Ascending aorta (tissue), 2 donors: Measurements from ENCODE around the gene GABRB1. TPM values are rescaled to one million over a fixed set of nuclear protein-coding genes. Genes with fewer than 3 reads are reported as not detected.

Experiments used
- DNase-seq, 2 donors: peaks; one replicate each; pipeline ENCODE4 v3.0.0-alpha.2; 2019; ENCODE audit warnings: low spot score in 2 of 2
- H3K27ac ChIP-seq, 2 donors: fragments of 200-600 bp; sonication (generic); one replicate each; pipeline ENCODE4 v1.5.1; 2016 to 2017; ENCODE audit warnings: mild to moderate bottlenecking in 1 of 2
- H3K27me3 ChIP-seq: fragments of 200-600 bp; sonication (generic); one replicate; pipeline ENCODE4 v1.5.1; 2017
- H3K36me3 ChIP-seq, 2 donors: fragments of 200-600 bp; sonication (generic); one replicate each; pipeline ENCODE4 v1.5.1; 2016
- H3K4me1 ChIP-seq, 2 donors: fragments of 200-600 bp; sonication (generic); one replicate each; pipeline ENCODE4 v1.5.1; 2016 to 2017; ENCODE audit warnings: mild to moderate bottlenecking in 1 of 2
- H3K4me3 ChIP-seq, 2 donors: fragments of 200-600 bp; sonication (generic); one replicate each; pipeline ENCODE4 v1.5.1; 2016 to 2017; ENCODE audit warnings: mild to moderate bottlenecking in 1 of 2
- H3K9me3 ChIP-seq, 2 donors: fragments of 200-600 bp; sonication (generic); one replicate each; pipeline ENCODE4 v1.5.1; 2016
- intact Hi-C: fragments of 100-400 bp; cut with DNase I; formaldehyde crosslinking; loops from one replicate; pipeline ENCODE4 v1.15.1; 2023
- total RNA-seq: library from RNA; depleted of rRNA; stranded (reverse); fragments of >200 nt; gene quantifications from one replicate; pipeline ENCODE4 v1.1.0, GENCODE V29; 2016
- TF ChIP-seq, protein P1 (sequence below), 3 experiments: fragments of 200-600 bp in 2 of 3; fragments of 450-650 bp in 1 of 3; sonication (generic) in 2 of 3; IDR thresholded peaks; one replicate each; pipeline ENCODE4 v1.5.1; 2016 to 2019; ENCODE audit warnings: antibody characterized with exemption in 3 of 3, mild to moderate bottlenecking in 1 of 3, moderate library complexity in 1 of 3

The GABRB1 gene
- total RNA-seq, 1 donor from 2014 or later, result 0.53 TPM

DNA sequence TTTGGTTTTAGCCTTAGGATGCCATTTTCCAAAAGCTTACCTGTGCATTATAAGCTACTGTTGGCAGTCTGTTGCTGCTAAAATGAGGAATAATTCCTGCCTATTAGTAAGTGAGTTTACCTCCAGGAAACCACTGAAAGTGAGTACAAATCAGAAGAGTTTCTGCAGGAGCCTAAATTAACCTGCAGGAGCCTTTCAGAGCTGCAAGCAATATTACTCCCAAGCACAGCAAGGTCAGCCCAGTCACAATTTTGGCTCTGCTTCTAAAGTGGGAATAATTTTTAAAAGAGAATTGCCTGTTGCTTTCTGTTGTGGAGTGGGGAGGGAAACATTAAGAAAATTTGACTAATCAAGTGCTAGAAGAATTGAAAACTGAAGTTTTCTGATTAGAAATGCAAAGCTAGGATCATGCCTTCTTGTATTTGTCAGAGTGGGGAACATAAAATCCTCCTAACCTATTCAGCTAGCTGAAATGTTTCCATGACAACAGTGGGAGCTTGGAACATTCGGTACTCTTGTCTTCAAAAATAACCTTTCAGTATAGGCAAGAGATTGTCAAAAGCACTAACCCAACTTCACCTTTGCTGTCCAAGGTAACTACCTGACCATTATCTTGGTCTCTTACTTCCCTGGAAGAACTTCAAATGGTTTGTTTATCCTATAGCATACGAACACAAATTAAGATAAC is 239.0 kb downstream of the GABRB1 start:
- Histone ChIP-seq H3K27ac (no peak overlapping the region), H3K4me3 (no peak overlapping the region), H3K9me3 (no peaks in the 10 kb centered on the region), H3K27me3 (no peaks in the 10 kb centered on the region), H3K36me3 (no peaks in the 10 kb centered on the region), H3K4me1 (no peaks in the 10 kb centered on the region)
- DNase-seq, result no peak
- intact Hi-C loops, result no loop called here
- TF ChIP-seq, protein P1, sequence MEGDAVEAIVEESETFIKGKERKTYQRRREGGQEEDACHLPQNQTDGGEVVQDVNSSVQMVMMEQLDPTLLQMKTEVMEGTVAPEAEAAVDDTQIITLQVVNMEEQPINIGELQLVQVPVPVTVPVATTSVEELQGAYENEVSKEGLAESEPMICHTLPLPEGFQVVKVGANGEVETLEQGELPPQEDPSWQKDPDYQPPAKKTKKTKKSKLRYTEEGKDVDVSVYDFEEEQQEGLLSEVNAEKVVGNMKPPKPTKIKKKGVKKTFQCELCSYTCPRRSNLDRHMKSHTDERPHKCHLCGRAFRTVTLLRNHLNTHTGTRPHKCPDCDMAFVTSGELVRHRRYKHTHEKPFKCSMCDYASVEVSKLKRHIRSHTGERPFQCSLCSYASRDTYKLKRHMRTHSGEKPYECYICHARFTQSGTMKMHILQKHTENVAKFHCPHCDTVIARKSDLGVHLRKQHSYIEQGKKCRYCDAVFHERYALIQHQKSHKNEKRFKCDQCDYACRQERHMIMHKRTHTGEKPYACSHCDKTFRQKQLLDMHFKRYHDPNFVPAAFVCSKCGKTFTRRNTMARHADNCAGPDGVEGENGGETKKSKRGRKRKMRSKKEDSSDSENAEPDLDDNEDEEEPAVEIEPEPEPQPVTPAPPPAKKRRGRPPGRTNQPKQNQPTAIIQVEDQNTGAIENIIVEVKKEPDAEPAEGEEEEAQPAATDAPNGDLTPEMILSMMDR (IDR thresholded peaks at IDR 0.05), result no peak

DNA sequence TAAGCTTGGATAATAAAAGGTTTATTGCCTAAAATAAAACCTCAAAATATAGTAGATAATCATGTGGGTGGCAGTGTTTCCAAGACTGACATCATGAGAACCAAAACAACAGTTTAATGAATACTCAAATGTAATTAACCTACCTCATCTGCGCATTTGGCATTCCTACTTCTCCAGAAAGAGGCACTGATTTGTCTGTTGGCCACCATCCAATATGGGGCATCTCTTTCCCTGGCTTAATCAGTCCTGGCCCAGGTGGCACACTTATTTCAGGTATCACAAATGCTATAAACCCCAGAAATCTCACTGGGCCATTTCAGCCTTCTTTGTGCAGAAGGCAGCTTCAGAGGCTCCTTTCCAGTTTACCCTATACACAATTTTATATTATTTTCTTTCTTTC is 239.9 kb downstream of the GABRB1 start:
- intact Hi-C loops, result no loop called here
- TF ChIP-seq, protein P1 (IDR thresholded peaks at IDR 0.05), result no peak
- Histone ChIP-seq H3K4me3 (no peak overlapping the region), H3K4me1 (no peaks in the 10 kb centered on the region), H3K9me3 (no peaks in the 10 kb centered on the region), H3K36me3 (no peaks in the 10 kb centered on the region), H3K27me3 (no peaks in the 10 kb centered on the region), H3K27ac (no peak overlapping the region)
- DNase-seq, result no peak

DNA sequence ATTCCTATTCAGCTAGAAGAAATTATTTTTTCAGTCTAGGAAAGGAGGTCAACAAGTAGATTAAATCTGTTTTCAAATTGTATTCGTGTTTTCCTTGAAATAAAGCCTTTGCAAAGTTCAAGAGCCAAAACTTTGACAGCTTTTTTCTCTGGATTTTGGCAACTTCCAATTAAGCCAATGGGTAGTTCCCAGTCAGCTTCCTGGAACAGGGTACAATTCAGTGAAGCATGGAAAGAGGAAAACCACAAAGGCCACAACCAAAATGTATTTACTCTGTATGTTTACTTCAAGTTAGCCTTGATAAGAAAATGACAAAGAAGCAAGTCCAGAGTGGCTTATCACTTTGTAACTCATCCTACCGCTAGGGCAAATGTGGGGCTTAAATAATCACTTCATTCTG is 243.5 kb downstream of the GABRB1 start:
- H3K4me3 ChIP-seq, result no peak overlapping the region
- H3K4me1 ChIP-seq, result no peaks in the 10 kb centered on the region
- TF ChIP-seq, protein P1 (IDR thresholded peaks at IDR 0.05), result no peak
- intact Hi-C loops, result no loop called here
- no peak for DNase-seq
- no peaks in the 10 kb centered on the region for H3K9me3 ChIP-seq
- no peaks in the 10 kb centered on the region for H3K27me3 ChIP-seq
- no peak overlapping the region for H3K27ac ChIP-seq
- no peaks in the 10 kb centered on the region for H3K36me3 ChIP-seq

DNA sequence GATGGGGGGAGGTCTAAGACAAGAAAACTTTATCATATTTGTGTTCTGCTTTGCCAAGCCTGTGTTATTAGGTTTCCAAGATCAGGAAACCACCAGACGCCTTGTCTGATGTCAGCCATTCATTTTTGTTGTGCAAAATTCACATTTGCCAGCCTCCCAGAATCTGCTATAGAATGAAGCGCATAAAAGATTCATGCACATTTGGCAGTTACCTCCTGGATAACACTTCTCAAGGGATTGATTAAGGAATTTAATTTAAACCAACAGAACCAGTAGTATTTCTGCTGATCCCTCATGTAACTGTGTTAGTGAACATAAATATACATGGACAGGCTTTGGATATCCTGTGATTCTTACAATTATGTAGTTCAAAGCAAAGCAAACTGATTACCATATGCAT is 244.2 kb downstream of the GABRB1 start:
- H3K36me3 ChIP-seq, result no peaks in the 10 kb centered on the region
- intact Hi-C loops, result no loop called here
- H3K9me3 ChIP-seq, result no peaks in the 10 kb centered on the region
- H3K27me3 ChIP-seq, result no peaks in the 10 kb centered on the region
- no peak overlapping the region for H3K27ac ChIP-seq
- no peak overlapping the region for H3K4me3 ChIP-seq
- H3K4me1 ChIP-seq, result no peaks in the 10 kb centered on the region
- TF ChIP-seq, protein P1 (IDR thresholded peaks at IDR 0.05), result no peak
- DNase-seq, result no peak

DNA sequence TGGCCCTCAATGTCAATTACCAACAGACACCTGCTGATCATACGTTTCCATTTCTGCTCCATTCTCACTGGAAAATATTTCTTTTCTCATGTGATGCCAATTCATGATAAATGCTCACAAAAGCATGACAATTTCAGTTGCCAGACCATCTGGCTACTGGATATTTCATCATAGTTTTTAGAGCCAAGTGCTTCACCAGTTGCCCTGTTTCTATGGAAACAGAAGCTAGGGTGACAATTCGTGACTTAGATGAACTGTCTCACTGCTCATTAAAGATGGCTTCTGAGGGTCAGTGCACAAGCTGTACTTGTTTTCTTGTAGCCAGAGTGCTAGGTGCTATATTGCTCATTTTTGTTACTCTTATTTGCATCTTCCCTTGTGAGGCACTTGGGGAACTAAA is 247.3 kb downstream of the GABRB1 start:
- Histone ChIP-seq H3K27ac (no peak overlapping the region), H3K27me3 (no peaks in the 10 kb centered on the region), H3K4me1 (no peaks in the 10 kb centered on the region), H3K36me3 (no peaks in the 10 kb centered on the region), H3K9me3 (no peaks in the 10 kb centered on the region), H3K4me3 (no peak overlapping the region)
- intact Hi-C loops, result no loop called here
- TF ChIP-seq, protein P1 (IDR thresholded peaks at IDR 0.05), result no peak
- no peak for DNase-seq

DNA sequence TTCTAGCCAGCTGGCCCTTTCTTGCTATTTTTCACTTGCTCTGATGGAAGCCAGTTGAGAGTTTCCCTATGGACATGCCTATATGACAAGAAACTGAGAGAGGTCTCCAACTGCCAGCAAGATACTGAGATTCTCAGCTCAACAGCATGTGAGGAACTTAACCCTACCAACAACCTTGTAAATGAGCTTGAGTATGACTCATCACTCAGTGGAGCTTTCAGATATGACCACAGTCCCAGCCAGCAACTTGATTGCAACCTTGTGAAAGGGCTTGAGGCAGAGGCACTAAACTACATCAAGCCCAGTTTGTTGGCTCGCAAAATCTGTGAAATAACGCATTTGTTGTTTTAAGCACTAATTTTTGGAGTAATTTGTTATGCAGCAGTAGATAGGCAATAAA is 256.4 kb downstream of the GABRB1 start:
- no peak overlapping the region for H3K27ac ChIP-seq

More for the DNA sequence above, 256.4 kb downstream of the GABRB1 start:
- intact Hi-C loops, result no loop called here
- TF ChIP-seq, protein P1 (IDR thresholded peaks at IDR 0.05), result no peak
- DNase-seq, result no peak
- no peak overlapping the region for H3K4me3 ChIP-seq
- no peaks in the 10 kb centered on the region for H3K9me3 ChIP-seq
- no peaks in the 10 kb centered on the region for H3K27me3 ChIP-seq
- no peaks in the 10 kb centered on the region for H3K36me3 ChIP-seq
- no peaks in the 10 kb centered on the region for H3K4me1 ChIP-seq
